Left ventricle myocardium inferior (tissue), 1 donor: ENCODE data around the gene PDF. TPM values are rescaled to one million over a fixed set of nuclear protein-coding genes. Genes with fewer than 3 reads are reported as not detected.

Source experiments
- DNase-seq: peaks from one replicate; pipeline ENCODE4 v3.0.0-alpha.2; 2020
- H3K27ac ChIP-seq: fragments of 200-600 bp; replicated peaks from 2 replicates; pipeline ENCODE4 v1.8.0; 2021
- H3K27me3 ChIP-seq: fragments of 200-600 bp; 2 replicates; pipeline ENCODE4 v1.8.0; 2021; ENCODE audit warnings: low read depth
- H3K36me3 ChIP-seq: fragments of 200-600 bp; 2 replicates; pipeline ENCODE4 v1.8.0; 2021
- H3K4me1 ChIP-seq: fragments of 200-600 bp; 2 replicates; pipeline ENCODE4 v1.8.0; 2021
- H3K4me3 ChIP-seq: fragments of 200-600 bp; 2 replicates; pipeline ENCODE4 v1.8.0; 2021; ENCODE audit warnings: mild to moderate bottlenecking, moderate library complexity
- H3K9me3 ChIP-seq: fragments of 200-600 bp; replicated peaks from 2 replicates; pipeline ENCODE4 v1.8.0; 2021
- CTCF ChIP-seq: fragments of 200-600 bp; IDR thresholded peaks from 2 replicates; pipeline ENCODE4 v1.8.0; 2021; ENCODE audit warnings: antibody characterized with exemption, mild to moderate bottlenecking, borderline replicate concordance
- intact Hi-C: fragments of 100-400 bp; cut with micrococcal nuclease; formaldehyde crosslinking; loops from one replicate; pipeline ENCODE4 v1.11.0; 2022
- total RNA-seq: library from RNA; stranded (reverse); fragmentation: NEBNext Ultra II Directional; extraction: Animal tissue kit (Norgen Biotek cat#: 25700); gene quantifications from one replicate; pipeline ENCODE4 v1.2.1, GENCODE V29; 2021
- donor health status: DM: no; HTN: yes; CAD: no; lungs with severe emphysema.

PDF gene
- total RNA-seq, 1 donor from 2014 or later, result 6.0 TPM

- intact Hi-C loops, result no loop called here
- Histone ChIP-seq H3K27me3 (no peaks in the 10 kb centered on the region), H3K36me3 (peaks cover 62% of the 10 kb centered on the region), H3K4me1 (peaks cover 41% of the 10 kb centered on the region), H3K27ac (peak overlapping the region; percentile 95), H3K4me3 (peak overlapping the region; percentile 93), H3K9me3 (no peaks in the 10 kb centered on the region)
- DNase-seq, result no peak
- TF ChIP-seq CTCF, result no peak
These were observed 8.3 kb upstream of the PDF start for GRCh38 chr16:69338557-69339288.

- H3K36me3 ChIP-seq, result peaks cover 55% of the 10 kb centered on the region
- no peak overlapping the region for H3K4me3 ChIP-seq
- DNase-seq, result no peak
- no peak overlapping the region for H3K27ac ChIP-seq
- no peaks in the 10 kb centered on the region for H3K27me3 ChIP-seq
- no peaks in the 10 kb centered on the region for H3K9me3 ChIP-seq
- intact Hi-C loops, result no loop called here
- TF ChIP-seq CTCF, result no peak
- peaks cover 45% of the 10 kb centered on the region for H3K4me1 ChIP-seq
These were observed 4.3 kb upstream of the PDF start for GRCh38 chr16:69334696-69335095.

- peaks cover 63% of the 10 kb centered on the region for H3K36me3 ChIP-seq
- H3K27ac ChIP-seq, result peak overlapping the region; percentile 94
These were observed 761 bp downstream of the PDF start for GRCh38 chr16:69329369-69330285.

GRCh38 chr16:69328854-69329316 lies 1.5 kb downstream of the PDF start:
- DNase-seq, result no peak
- intact Hi-C loops, result no loop called here
- TF ChIP-seq CTCF, result no peak
- Histone ChIP-seq H3K9me3 (no peaks in the 10 kb centered on the region), H3K4me3 (peak overlapping the region; percentile 98), H3K4me1 (peaks cover 72% of the 10 kb centered on the region), H3K36me3 (peaks cover 63% of the 10 kb centered on the region), H3K27me3 (no peaks in the 10 kb centered on the region), H3K27ac (no peak overlapping the region)

More at GRCh38 chr16:69329369-69330285, 761 bp downstream of the PDF start:
- Histone ChIP-seq H3K4me1 (peaks cover 65% of the 10 kb centered on the region), H3K9me3 (no peaks in the 10 kb centered on the region), H3K4me3 (peak overlapping the region; percentile 98), H3K27me3 (no peaks in the 10 kb centered on the region)
- no peak for TF ChIP-seq CTCF
- DNase-seq, result no peak
- intact Hi-C loops, result no loop called here

- Histone ChIP-seq H3K27ac (no peak overlapping the region), H3K4me1 (peaks cover 76% of the 10 kb centered on the region), H3K27me3 (no peaks in the 10 kb centered on the region), H3K9me3 (no peaks in the 10 kb centered on the region), H3K36me3 (peaks cover 63% of the 10 kb centered on the region), H3K4me3 (no peak overlapping the region)
- TF ChIP-seq CTCF, result no peak
- intact Hi-C loops, result no loop called here
- DNase-seq, result no peak
These were observed 2.6 kb downstream of the PDF start for GRCh38 chr16:69327585-69328310.
